Endometrium (tissue), 2 donors: ENCODE data around the gene HOXC6.

Experiments used
- FAIRE-seq: peaks from 2 replicates; lab custom pipeline; 2012; peaks lifted over from hg19 to GRCh38; lab: Jason Lieb, UNC
- donor health status: control.
- donor health status: control.

The HOXC6 gene

DNA sequence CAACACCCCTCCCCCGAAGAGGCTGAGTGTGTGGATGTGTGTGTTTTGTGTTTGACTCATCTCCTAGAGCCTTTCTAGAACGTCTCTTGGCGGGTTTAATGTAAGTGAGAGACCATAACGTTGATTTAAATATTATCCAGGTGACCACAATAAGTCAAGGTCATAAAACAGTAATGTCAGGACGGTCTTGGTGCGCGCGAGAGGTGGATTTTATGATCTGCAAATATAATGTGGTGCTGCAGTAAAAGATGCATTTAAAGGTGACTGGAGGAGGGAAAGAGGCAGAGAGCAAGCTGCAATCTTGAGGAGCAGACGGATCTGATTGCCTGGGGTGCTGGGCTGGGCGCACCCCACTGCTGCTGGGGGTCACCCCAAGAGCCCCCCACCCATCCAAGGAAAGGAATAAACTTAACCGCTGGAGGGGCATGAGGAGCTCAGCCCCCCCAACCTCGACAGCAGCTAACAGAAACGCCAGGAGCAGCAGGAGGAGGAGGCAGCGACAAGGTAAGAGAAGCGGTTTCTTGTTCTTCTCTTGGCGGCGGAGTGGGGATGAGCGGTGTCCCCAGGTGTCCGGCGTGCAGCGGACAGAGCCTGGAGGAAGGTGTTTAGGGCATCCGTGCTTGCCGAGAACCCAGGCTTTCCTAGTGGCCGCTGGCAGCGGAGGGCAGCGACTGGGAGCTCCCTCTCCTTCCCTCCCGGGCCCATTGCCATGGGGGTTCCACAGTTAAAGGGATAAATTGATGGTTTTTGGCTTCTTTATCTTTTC, 37.7 kb upstream of the HOXC6 start:
- FAIRE-seq = no peak

DNA sequence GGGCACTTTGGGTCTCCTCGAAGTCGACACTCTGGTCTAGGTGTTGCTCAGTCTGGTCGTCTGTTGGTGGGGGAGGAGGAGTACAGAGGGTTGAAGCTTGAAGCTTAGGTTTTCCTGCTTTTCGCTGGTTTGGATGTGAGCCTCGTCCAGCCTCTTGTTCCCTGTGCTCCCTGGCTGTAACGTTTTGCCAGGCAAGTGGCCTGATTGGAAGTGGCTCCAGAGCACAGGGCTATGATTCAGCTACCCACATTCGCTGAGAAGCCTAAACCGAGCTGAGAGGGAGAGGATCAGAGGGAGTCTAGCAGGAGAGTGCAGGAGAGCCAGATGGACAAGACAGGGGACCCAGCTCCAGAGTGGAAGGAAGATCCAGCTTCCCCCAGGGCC, 37.2 kb upstream of the HOXC6 start:
- no peak for FAIRE-seq

DNA sequence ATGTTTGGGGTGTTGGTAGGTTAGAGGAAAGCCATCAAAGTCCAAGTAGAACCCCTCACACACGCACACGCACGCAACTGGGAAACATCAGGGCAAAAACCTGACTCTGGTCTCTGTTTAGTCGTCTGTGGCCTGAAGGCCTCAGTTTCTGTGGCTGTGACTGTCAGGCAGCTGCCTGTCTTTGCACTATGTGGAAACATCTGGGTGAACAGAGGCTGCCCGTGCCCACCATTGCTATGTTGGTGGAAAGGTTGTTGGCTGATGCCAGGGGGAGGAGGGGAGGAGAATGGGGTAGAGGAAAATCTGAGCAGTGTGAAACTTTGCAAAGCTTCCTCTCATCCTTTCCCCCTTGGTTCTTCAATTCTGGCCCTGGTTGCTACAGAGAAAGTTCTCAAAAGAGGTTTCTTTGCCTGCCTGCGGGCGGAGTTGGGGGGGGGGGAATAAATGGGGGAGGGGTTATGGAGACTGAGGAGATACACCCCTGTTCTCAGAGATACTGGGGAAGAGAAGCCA, 35.8 kb upstream of the HOXC6 start:
- no peak for FAIRE-seq

DNA sequence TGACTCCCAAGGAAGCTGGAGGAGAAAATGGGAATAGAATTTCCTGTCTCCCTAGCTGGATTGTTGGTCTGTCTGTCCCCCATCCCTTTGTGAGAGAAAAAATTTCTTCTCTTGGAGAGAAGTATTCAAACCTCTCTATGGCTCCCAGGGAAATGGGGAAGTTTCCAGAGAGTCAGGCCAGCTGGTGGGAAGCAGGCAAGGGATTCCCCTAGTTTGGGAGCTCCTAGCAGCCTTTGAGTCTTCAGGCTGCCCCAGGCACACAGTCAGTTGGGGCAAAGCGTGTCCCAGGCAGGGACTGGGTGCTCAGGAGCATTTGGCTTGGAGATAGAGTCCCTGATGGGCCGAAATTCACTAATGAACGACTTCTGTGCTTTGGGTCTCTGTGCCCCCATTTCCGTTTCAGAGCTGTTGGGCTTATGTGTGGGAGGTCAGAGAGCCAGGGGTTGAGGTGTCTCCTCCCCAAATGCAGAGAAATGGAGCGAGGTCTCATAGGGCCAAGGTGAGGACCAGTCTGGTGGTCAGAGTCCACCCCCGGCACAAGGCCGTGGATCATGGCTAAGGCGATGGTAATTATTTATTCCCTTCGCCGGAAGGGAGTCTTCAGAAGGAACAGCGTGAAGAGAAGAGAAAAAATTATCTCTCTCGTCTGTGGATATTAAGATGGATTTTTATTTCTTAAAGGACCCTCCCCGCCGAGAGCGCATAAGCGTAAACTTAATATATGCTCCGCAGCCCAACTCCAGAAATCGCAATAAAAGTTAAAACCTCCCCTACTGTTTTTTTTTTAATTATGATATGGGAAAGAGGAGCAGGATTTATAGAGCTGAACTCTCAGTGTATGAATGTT, 34.9 kb upstream of the HOXC6 start:
- no peak for FAIRE-seq

DNA sequence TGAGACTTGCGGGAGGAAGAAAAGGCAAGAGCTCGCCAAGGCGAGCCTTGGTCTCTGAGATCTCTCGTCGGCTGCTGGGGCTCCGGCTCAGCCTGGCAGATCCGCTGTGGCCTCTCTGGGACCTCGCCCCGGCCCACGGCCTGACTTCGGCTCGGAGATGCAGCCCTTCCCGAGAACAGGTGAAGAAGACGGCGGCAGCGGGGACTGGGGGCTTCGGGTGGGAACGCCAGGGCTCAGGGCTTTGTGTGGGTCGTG, 34.3 kb upstream of the HOXC6 start:
- FAIRE-seq = no peak

DNA sequence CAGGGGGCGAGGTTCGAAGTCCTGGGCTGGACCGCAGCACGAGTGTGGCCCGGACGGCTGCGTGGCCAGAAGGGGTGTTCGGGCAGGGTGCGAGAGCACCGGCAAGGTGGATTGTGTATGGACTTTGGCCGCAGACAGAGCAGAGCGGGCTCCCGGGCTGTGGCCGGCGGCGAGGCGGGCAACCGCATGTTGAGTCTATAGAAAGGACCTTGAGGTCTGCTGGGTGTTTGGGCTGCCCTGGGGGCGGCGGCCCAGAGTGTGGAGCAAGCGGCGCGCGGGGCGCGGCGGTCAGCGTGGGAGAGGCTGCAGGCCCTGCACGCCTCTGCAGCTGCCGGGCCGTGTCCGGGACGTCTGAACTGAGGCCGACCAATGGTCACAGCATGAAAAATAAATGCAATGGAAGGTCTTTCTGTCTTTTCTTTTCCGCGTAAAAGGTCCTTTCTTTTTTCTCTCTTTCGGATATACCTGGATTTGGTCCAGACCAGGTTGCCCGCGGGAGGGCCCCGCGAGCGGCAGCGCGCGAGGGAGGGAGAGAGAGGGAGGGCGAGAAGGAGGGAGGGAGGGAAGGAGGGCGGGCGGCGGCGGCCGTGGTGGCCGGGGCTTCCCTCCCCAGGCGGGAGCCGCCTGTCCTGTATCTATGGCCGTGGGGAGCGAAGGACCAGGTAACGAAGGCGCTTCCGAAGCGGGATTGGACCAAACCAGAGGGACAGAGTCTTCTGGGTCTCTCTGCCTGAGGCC, 33.8 kb upstream of the HOXC6 start:
- FAIRE-seq = no peak

DNA sequence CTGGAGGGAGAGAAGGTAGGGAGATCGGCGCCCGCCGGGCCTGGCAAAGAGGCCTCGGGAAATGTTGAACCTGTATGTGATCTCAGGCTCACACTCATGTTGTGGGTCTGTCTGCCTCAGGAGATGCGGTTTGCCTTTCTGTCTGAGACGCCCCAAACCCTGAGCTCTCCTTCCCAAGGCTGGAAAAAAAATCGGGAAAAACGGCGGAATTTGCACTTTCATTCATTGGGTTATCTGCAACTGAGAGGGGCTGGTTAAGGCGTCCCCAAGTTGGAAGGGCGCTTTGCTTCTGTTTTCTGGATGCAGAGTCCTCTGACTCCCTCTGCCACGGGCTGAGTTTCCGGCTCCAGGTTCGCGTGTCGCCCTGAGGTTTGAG, 33.2 kb upstream of the HOXC6 start:
- FAIRE-seq = no peak

DNA sequence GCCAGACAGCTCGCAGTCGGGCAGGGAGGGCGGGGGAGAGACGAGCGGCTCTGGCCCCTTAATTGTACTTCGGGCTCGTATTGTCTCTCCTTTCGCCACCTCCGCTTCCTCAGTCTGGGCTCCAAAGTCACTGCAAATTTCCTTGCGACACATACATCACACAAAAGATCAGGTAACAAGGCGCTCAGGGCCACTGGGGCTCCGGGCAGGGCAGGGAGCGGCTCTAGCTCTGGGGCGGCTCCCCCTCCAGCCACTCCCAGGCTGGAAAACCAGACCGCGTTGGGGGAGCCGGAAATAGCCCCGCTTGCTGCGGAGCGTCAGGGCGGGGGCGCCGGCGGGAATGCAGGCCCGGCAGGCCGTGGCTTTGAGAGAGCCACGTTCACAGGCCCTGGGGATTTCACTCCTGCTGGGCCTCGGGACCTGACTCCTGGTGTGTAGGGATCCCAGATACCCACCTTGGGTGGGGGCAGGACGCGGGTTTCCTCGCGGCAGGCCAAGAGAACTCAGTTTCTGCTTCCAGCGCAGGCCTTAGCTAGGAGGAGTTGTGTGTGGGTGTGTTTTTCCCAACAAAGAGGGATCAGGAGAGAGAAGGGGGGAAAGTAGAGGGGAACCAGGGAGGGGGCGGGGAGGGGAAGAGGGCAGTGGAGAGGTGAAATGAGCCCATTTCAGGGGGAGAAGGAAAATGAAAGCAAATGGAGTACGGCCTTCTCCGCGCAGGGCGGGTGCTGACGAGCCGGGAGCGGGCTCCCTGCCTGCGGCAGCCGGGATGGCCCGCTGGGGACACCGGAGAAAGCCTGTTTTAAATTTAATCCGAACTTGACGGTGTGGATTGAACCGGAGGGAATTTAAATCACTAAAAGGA, 32.6 kb upstream of the HOXC6 start:
- no peak for FAIRE-seq

DNA sequence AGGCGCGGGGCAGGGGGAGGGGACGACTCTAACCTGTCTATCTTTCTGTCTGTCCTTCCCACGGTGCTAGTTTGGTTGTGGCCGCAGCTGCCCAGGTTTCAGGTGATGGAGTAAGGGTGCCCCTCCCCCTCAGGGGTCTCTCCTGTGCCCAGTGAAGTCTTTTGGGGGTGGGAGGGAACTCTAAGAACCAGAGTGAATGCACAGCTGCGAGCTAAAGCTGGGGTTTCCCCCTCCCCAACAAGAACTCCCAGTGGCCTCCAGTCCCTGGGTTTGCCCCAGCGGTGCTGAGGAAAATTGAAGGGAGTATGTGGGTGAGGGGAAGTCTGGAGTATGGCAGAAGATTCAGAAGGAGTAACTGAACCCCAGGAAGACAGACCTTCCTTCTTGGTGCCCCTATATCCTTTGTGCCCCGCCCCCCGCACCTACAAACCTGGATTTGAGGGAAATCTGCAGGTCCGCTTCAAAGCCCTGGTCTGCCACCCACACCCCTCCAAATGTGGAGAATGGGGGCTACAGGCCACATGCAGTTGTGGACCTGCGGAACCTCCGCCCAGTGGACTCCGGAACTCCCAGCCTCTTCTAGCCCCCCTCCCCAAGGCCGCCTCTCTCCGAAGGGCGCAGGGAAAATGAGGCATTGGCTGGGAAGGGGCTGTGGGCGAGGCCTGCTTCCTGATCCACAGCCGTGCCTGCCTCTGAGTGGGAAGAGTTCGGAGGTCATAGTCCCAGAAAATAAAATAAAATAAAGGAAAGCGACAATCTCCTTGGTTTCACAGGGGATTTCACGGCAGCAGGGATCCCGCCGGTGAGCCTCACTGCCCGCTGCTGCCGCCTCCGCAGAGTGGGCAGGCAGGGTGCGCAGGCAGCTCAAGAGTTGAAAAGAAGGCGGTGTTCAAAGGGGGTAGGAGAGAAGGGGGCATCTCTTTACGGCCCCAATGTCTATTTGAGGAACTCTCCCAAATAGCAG, 31.7 kb upstream of the HOXC6 start:
- no peak for FAIRE-seq

DNA sequence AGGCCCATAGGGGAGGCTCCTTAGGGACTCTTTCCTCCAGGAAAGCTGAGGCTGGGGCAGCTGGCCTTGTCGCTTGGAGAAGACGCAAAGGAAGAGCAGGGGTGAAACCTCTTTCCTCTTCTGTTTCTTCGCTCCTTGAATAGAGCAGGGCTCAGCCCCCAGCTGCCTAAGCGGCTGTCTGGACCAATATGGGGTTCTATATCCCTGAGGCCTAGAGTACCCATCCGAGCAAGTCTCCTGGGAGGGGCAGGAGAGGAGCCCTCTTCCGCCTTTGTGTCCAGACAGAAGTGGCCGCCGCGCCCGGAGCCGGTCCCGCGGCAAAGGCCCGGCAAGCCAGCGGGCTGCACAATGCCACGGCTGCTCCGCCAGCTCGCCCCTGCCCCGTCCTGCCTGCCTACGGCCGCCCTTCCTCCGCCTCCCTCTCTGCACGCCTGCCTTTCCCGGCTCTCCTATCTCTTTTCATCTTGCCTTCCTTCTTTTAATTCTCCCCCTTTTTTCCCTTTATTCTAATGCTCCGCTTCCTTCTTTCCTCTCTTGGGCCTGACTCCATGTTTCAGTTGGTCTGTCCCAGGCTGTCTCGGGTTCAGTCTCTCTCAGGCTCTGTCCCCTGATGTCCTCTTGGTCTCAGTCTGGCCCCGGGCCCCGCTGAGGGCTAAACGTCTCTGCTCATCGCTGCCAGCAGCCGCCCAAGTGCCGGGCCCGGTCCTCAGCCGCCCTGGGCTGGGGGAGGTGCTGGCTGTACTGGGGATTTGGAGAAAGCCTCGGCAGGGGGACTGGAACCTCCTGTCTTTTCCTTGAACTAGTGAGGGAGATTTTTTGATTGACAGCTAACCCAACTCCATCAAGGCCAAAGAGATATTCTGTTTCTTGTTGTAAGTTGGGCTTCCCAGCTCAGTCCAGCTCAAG, 30.8 kb upstream of the HOXC6 start:
- FAIRE-seq = no peak

DNA sequence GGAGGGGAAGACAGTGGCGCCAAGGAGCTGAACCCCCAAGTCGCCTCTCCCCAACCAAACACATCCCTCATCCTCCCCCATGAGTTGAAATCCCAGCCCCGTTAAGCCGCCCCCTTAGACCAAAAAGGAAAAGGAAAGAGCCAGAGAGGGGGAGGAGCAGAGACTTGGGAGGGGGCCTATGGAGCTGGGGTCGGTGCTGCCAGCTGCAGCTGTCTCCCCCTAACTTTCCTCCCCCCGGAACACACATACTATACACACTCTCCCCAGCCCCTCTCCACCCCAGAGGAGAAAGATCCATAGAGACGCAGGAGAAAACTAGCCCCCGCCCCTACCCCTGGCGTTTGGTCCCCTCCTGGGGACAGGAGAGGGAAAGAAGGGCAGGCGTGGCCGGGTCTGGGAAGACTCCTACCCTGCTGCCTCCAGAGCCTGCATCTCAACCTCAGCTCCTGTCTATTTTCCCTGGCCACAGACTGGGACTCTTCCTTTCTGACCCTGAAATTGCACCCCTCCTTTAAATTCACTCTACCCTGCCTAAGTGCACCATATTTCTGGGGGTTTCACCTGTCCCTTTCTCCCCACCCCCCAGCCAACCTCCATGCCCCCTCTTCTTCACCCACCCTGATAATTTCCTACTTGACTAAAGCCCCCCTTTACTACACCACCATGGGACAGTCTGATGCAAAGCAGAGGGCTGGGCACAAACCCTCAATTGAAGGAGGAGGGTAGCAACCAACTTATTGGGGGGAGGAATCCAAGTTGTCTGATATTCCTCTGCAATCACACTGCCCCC, 29.9 kb upstream of the HOXC6 start:
- FAIRE-seq = no peak

DNA sequence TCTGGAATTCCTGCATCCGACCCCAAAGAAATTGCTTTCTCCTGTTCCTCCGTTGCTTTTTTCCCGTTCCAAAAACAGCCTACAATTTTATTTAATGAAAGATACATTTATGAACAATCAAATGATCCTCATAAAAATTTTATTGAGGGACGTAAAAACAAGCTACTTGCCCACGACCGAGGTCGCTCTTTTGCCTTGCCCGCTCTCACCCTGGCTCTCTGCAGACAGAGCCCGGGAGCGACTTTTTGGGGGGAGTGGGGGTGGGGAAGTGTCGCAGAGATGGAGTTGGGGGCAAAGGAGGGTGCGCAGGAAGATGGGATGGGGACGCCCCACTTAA, 29.4 kb upstream of the HOXC6 start:
- no peak for FAIRE-seq

DNA sequence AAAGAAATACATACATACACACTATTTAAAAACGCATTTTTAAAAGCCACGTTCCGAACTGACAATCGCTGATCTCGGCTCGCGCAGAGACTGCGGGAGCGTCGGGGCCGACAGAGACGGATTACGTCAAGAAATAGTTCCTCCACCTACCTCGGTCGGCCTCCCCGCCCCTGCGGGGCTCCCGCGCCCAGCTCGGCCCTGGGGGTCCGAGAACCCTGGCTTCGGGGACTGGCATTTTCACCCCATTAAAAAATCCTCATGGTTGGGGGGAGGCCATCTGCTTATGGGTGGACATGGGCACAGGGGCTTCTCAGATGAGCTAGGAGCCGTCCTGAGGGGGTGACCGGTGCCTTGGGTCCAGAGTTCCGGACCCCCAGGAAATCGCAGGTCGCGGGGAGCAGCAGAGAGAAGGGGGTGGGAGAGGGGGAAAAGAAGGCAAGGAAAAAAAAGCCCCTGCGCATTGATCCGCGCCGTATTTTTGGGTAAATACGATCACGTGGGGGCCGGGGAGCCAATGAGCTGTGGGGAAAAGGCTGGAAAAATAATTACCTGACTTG, 28.6 kb upstream of the HOXC6 start:
- FAIRE-seq = no peak

DNA sequence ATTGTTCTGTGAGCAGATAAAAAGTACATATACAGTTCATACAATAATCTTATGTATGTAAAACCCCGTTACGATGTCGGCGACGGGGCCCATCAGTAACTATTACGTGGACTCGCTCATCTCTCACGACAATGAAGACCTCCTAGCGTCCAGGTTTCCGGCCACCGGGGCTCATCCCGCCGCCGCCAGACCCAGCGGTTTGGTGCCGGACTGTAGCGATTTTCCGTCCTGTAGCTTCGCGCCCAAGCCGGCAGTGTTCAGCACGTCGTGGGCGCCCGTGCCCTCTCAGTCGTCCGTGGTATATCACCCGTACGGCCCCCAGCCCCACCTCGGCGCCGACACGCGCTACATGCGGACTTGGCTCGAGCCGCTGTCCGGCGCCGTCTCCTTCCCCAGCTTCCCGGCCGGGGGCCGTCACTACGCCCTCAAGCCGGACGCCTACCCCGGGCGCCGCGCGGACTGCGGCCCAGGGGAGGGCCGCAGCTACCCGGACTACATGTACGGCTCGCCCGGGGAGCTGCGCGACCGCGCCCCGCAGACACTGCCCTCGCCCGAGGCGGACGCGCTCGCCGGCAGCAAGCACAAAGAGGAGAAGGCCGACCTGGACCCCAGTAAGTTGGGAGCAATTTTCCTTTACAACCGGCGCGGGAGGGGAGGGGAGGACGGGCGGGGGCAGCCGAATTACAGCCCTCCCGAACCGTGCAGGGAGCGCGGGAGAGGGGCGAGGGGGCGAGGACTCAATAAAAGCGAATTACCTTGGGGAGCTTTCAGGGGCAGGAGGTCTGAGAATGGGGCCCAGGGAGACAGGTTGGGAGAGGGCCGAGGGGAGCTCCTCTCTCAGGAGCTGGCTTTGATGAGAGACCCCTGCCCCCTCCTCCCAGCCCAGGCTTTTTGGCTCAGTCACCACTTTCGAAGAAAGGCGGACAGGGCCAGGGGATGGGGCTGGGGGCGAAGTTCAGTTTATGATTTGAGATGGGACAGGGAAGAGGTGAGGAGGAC, 27.8 kb upstream of the HOXC6 start, which contains the start of gene HOXC9:
Gene HOXC9, plus strand, starts transcription at position 46 of the 999 bp plus-strand sequence. Its CDS starts 28 bp downstream, at position 74.
- no peak for FAIRE-seq

DNA sequence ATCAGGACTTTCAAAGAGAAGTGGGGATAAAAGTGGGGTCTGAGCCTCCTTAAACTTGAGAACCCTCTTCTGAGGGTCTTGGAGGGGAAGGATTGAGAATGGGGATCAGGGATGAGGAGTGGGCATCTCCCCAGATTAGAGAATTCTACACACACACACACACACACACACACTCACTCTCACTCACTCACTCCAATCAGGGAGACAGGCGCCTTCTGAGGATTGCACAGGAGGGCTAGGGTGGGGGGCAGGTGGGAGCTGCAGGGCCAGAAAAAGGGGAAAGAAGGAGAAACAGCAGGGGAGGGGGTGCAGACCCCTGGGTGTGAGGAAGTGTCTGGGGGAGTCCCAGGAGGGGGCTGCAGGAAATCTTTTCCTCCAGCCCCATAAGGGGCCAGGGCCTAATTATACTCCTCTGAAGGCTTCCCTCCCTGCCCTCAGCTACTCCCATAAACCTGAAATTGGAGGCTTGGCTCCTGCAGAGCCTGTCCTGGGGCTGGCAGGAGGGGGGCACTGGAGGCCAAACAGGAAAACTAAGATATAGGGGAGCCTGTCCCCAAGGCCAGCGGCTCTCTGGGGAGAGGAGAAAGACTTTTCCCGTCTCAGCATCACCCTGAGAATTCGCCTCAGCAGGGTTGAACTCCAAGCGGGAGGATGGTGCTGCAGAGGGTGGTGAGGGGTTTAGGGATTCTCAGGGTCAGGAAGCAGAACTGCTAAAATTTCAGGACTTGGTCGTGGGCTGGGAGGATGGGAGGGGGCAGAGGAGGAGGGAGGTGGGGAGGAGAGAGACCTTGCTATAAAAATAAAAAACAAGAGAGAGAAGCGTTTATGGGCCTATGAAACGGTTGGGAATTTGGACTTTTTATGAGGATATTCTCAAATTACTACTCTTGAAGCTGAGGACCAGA, 26.7 kb upstream of the HOXC6 start:
- no peak for FAIRE-seq

DNA sequence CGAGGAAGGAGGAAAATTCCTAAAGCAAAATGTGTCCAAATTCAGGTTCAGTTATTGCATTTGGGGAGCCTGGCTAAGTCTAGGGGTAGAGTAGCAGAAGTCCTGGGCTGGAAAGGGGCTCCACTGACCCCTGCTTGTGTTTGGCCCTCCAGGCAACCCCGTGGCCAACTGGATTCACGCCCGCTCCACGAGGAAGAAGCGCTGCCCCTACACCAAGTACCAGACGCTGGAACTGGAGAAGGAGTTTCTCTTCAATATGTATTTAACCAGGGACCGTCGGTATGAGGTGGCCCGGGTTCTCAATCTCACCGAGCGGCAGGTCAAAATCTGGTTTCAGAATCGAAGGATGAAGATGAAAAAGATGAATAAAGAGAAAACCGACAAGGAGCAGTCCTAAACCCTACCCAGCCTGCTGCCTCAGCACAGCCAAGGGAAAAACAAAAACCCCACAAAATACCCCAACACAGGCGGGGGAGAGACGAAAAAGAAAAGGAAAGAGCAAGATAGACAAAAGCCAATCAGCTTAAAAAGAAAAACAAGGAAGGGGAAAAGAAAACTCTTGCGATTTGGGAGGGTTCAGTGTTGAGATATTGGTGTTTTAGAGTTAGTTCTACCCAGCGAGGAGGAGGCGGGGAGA, 25.8 kb upstream of the HOXC6 start:
- no peak for FAIRE-seq
